HG03520 (cell line): ENCODE data around the gene HNRNPDL.
A peak's percentile ranks its signal among the peaks of the same experiment; 100 is the strongest.
"Not testable (repeated sequence)": the region's sequence is repeated elsewhere in the genome, so short reads cannot be mapped to it uniquely, and the experiment has no call there.

Source experiments
- ATAC-seq: cut with Tn5 transposase; IDR thresholded peaks from one replicate; pipeline ENCODE4 v1.9.1; 2021; ENCODE audit warnings: mild to moderate bottlenecking, moderate library complexity; ENCODE audit not compliant: unreplicated experiment

Gene HNRNPDL

DNA sequence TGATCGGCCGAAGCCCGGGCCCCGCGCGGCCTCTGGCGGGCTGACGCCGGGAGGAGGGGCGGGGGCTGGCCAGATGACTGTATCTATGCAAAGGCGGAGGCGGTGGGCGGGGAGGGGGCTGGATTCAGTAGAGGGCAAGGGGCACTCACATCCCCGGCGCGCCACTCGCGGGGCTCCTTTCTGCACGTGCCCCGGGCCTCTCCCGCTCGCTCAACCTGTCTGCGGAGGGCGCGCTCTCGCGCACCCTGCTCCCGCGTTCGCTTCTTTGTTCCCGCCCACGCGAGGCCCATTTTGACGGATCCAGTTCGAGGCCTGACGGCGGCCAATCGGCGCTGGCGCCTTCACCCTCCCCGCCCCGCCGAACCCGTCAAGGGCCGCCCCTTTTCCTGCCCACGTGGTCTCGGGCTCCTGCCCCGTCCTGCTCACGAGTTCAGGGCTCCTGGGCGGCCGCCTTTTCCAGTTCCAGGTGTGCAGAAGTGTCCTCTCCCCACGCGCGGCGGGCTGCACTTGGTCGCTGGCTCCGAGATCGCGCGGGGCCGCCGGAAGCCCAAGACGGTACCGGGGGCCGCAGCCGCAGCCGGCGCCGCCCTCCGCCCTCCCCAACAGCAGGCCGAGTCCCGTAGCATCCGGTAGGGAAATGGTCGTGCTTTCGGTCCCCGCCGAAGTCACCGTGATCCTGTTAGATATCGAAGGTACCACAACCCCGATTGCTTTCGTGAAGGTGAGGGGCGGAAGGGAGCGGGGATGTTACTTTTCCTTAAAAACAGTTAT, at the start of gene HNRNPDL, which contains the start of gene ENOPH1:
Gene HNRNPDL (minus strand): TSS at position 270 of the 771 bp plus-strand sequence. CDS start 772 bp downstream, outside the sequence.
Gene ENOPH1 (plus strand): TSS at position 398 of the 771 bp plus-strand sequence. CDS start 240 bp downstream, at position 638.
- ATAC-seq = peak; percentile 72

DNA sequence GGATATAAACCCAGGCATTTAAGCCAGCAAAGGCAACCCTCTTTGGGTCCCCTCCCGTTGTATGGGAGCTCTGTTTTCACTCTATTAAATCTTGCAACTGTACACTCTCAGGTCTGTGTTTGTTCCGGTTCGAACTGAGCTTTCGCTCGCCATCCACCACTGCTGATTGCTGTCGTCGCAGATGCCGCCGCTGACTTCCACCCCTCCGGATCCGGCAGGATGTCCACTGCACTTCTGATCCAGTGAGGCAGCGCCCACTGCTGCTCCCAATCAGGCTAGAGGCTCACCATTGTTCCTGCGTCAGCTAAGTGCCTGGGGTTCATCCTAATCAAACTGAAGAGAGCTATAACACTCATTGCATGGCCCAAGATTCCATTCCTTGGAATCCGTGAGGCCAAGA, 49.3 kb upstream of the HNRNPDL start:
- no peak for ATAC-seq

GRCh38 chr4:82477469-82477868, 47.2 kb upstream of the HNRNPDL start:
- ATAC-seq = not testable (repeated sequence)

DNA sequence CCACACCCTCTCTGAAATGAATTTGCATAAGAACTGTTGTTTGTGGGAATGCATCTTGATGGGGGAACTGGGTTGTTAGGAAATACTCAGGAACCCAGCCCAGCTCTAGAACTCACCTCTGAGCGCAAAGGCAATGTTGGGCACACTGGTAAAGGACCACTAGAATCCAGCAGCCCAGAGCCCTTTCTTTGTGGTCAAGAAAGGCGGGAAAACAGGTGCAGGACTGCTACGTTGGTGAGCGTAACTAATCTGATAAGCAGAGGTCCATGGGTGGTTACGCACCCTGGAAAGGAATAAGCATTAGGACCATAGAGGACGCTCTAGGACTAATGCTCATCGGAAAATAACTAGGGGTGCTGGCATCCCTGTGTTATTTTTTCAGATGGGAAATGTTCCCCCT, 45.7 kb upstream of the HNRNPDL start:
- not testable (repeated sequence) for ATAC-seq

GRCh38 chr4:82473621-82474164, 43.4 kb upstream of the HNRNPDL start:
- no peak for ATAC-seq

GRCh38 chr4:82473080-82473479, 42.8 kb upstream of the HNRNPDL start:
- not testable (repeated sequence) for ATAC-seq

DNA sequence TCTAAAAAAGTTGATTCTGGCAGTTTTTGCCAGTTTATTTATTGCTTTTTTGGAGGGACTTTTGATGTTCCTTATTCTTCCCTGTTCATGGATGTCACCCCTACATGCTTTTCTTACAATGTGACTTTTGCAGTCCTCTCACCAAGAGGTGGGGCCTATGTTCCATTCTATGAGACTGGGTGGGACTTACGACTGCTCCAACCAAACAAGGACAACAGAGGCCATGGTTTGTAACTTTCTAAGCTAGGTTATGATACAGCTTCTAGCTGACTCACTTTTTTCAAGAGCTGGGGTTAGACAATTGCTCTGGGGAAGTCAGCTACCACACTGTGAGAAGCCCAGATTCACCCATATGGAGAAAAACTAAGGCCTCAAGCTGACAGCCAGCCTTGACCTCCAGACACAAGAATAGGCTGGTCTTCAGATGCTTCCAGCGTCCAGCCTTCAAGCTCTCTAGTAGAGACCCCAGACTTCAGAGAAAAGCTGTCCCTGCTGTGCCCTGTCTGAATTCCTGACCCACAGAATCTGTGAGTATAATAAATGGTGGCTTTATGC, 39.6 kb upstream of the HNRNPDL start:
- ATAC-seq = no peak

DNA sequence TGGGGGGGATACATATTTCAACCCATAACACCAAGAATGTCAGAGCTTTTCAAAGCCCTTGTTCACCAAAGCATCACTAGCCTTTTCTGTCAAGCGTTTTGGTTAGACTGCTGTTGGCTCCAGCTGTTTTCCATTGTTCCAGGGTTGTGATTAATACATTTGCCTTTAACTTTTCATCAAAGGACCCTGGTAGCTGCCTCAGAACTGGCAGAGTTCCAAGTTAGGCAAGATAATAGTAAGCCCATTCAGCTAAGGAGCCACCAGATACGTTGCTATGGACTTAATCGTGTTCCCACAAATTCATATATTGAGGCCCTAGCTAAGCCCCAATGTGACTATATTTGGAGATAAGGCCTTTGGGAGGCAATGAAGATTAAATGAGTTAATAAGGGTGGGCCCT, 37.2 kb upstream of the HNRNPDL start:
- no peak for ATAC-seq

GRCh38 chr4:82463221-82463620, 33.0 kb upstream of the HNRNPDL start:
- no peak for ATAC-seq

DNA sequence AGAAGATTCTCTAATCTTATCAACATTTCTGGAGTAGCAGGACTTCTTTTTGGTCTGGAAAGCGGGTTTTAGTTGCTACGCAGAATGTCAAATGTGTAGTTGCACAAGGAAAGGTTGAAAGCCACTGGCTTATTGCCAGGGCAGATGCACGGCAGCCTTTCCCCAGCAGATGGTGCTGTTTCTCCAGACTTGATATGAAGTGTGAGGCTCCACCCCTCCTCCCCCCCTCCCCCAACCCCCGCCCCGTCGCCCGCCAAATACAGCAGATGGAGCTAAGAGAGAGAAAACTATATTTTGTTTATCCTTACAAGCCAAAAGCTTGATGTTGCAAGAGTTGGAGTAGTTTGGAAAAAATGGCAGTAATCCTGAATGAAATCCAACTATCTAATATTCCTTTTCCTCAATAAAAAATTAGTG, 32.2 kb upstream of the HNRNPDL start:
- ATAC-seq = peak; percentile 85

- ATAC-seq = no peak
Observed at GRCh38 chr4:82461710-82462109, 31.4 kb upstream of the HNRNPDL start.

GRCh38 chr4:82458729-82459128, 28.5 kb upstream of the HNRNPDL start:
- ATAC-seq = no peak

DNA sequence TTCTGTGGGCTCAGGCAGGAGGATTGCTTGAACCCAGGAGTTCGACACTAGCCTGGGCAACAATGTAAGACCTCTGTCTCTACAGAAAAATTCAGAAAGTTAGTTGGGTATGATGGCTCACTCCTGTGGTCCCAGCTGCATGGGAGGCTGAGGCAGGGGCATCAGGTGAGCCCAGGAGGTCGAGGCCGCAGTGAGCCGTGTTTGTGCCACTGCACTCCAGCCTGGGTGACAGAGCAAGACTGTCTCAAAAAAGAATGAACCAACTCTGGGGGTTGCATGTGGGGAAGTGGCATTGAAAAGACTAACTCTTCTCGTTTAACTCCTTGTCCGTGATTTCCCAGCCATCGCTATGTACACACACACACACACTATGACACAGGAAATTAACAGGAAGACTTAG, 27.0 kb upstream of the HNRNPDL start:
- no peak for ATAC-seq

GRCh38 chr4:82452026-82452425, 21.8 kb upstream of the HNRNPDL start:
- no peak for ATAC-seq

DNA sequence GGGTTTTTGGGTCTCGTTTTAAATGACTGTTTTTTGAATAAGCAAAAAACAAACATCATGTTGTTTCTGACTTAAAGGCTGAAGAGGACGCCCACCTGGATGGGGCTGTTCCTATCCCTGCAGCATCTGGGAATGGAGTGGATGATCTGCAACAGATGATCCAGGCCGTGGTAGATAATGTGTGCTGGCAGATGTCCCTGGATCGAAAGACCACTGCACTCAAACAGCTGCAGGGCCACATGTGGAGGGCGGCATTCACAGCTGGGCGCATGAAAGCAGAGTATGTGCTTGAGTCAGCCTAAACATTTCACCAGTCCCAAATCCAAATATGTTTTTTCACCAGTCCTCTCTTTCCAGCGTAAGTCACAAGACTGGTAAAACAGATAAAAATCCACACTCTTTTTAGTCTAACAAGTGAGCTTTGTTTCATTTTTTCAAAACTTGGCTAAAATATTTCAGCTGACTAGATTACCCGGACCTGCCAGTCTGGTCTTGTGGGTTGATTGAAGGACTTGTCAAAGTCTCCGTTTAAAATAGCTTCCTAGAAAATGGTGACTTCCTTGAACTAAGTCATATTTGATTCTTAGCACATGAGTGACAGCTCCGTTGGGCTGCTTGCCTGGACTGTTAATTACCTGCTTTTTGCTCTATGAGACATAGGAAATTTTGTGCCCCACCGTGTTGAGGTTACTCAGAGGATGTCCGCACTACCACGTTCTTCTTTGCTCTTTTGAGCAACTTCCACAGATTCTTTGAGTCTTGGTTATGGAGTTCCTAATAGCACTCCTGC, 20.9 kb upstream of the HNRNPDL start:
- ATAC-seq = no peak

GRCh38 chr4:82447886-82448285, 17.6 kb upstream of the HNRNPDL start:
- ATAC-seq = no peak

DNA sequence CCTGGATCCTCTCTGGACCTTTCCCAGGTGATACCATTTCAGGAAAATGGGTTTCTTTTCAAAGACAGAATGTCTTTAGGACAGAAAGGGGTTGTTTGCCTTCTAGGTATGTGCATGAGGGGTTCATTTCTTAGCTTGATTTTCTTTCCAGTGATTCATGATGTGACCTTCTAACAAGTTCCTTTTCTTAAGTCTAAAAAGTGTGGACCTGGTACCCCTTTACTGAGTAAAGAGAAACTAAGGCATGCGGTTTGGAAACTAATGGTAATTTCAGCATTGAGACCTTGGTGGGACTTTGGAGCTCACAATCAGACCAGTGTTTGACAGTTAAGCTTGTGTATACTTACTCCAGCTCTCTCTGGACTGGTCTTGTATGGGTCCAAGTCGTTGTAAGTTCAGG, 8.8 kb upstream of the HNRNPDL start:
- ATAC-seq = no peak

GRCh38 chr4:82437285-82438005, 7.2 kb upstream of the HNRNPDL start:
- no peak for ATAC-seq

- ATAC-seq = no peak
Observed at GRCh38 chr4:82436780-82437179, 6.5 kb upstream of the HNRNPDL start.

DNA sequence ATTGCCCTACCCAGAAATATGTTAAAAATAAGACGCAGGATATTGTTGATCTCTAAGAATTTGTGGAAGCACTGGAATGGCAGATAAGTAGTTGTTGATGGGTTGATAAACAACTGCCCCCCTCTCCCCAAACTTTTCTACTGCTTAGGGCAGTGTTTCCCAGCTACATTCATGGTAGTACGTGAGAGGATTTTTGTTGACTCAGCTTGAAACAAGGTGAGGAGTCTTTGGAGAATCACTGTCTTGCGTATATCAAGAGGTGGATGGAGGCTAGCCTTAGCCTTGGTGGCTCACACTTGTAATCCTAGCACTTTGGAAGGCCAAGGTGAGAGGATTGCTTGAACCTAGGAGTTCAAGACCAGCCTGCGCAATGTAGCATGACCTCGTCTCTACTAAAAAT, 5.9 kb upstream of the HNRNPDL start:
- ATAC-seq = no peak

DNA sequence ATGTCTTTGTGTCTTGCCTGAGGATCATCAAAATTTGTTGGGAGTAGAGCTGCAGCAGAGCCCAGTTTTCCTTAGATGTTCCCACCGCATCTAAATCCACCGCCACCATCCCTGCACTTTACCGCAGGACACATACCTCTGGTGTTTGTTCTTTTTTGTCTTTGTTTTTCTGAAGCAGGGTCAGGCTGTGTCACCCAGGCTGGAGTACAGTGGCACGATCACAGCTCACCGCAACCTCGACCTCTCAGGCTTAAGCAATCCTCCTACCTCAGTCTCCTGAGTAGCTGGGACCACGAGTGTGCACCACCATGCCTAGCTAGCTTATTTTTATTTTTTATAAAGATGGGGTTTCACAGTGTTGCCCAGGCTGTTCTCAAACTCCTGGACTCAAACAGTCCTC, 4.7 kb upstream of the HNRNPDL start:
- no peak for ATAC-seq
